A549 (cell line): ENCODE results near the gene GRK5. TPM values are rescaled to one million over a fixed set of nuclear protein-coding genes. Genes with fewer than 3 reads are reported as not detected.

Source experiments
- ATAC-seq, 2 experiments: fragments of 200-7000 bp in 1 of 2; fragments of >200 bp in 1 of 2; cut with Nextera tagmentation in 1 of 2; cut with Tn5 transposase in 1 of 2; 3 replicates each; pipeline versions ENCODE4 v1.8.0 to v1.9.1; 2018 to 2020; ENCODE audit warnings: mild to moderate bottlenecking in 1 of 2, moderate library complexity in 1 of 2
- CTCF ChIA-PET: fragments of 300-600 bp; sonication (Branson Sonifier 250); formaldehyde crosslinking; extraction: SDS; loops from one replicate; lab custom pipeline; 2021; ENCODE audit warnings: antibody characterized with exemption, inconsistent platforms; lab: Yijun Ruan, JAX
- POLR2A ChIA-PET: fragments of 350-600 bp; formaldehyde crosslinking; extraction: SDS; loops from one replicate; lab custom pipeline; 2021; ENCODE audit warnings: antibody characterized with exemption, inconsistent platforms; lab: Yijun Ruan, JAX
- DNase-seq, 2 experiments: peaks; one replicate each; pipeline versions ENCODE4 v3.0.0 to v3.0.0-alpha.2; 2011 to 2016; ENCODE audit warnings: low read depth in 1 of 2, low spot score in 1 of 2
- FAIRE-seq: peaks from 2 replicates; lab custom pipeline; 2011; peaks lifted over from hg19 to GRCh38; lab: Jason Lieb, UNC
- H3K27ac ChIP-seq, 2 experiments: fragments of >200 bp; sonication (Bioruptor Twin); formaldehyde crosslinking; 3 replicates each; pipeline ENCODE4 v1.5.1; 2016 to 2017
- H3K4me1 ChIP-seq: fragments of >200 bp; sonication (Bioruptor Twin); formaldehyde crosslinking; 3 replicates; pipeline ENCODE4 v1.6.1; 2016
- H3K4me2 ChIP-seq: fragments of >200 bp; sonication (Bioruptor Twin); formaldehyde crosslinking; 3 replicates; pipeline ENCODE4 v1.6.1; 2016
- H3K4me3 ChIP-seq: fragments of >200 bp; sonication (Bioruptor Twin); formaldehyde crosslinking; 3 replicates; pipeline ENCODE4 v1.5.1; 2016
- H3K9me3 ChIP-seq: fragments of >200 bp; sonication (Bioruptor Twin); formaldehyde crosslinking; 3 replicates; pipeline ENCODE4 v1.6.1; 2016
- ATOH8 ChIP-seq: fragments of 250-450 bp; sonication (Bioruptor Pico); IDR thresholded peaks from 2 replicates; pipeline ENCODE4 v1.5.0; 2020; ENCODE audit warnings: low read depth, mild to moderate bottlenecking, moderate library complexity
- CEBPB ChIP-seq, 2 experiments: fragments of >200 bp in 1 of 2; sonication (Bioruptor Twin) in 1 of 2; formaldehyde crosslinking in 1 of 2; IDR thresholded peaks; 2 replicates each; pipeline ENCODE4 v1.6.1; 2012 to 2016
- CHD2 ChIP-seq: fragments of 150-350 bp; IDR thresholded peaks from 2 replicates; pipeline ENCODE4 v1.6.1; 2014; ENCODE audit warnings: low read length; ENCODE audit not compliant: partially characterized antibody
- CTCF ChIP-seq: fragments of >200 bp; sonication (Bioruptor Twin); formaldehyde crosslinking; IDR thresholded peaks from 3 replicates; pipeline ENCODE4 v1.5.1; 2016
- EHMT2 ChIP-seq: fragments of 200-600 bp; sonication (generic); IDR thresholded peaks from 2 replicates; pipeline ENCODE4 v1.6.1; 2016; ENCODE audit warnings: antibody characterized with exemption, low read depth, mild to moderate bottlenecking, moderate library complexity
- FOSL2 ChIP-seq, 2 experiments: fragments of 450-650 bp in 1 of 2; fragments of >200 bp in 1 of 2; sonication (Bioruptor Twin) in 1 of 2; formaldehyde crosslinking; IDR thresholded peaks; 2 replicates each; pipeline versions ENCODE4 v1.5.0 to v1.6.1; 2016 to 2020; ENCODE audit warnings: mild to moderate bottlenecking in 1 of 2, moderate library complexity in 1 of 2
- FOXS1 ChIP-seq: fragments of 250-450 bp; sonication (Bioruptor Pico); IDR thresholded peaks from 2 replicates; pipeline ENCODE4 v1.5.0; 2020; ENCODE audit warnings: mild to moderate bottlenecking, moderate library complexity
- GATA3 ChIP-seq: IDR thresholded peaks from 2 replicates; pipeline ENCODE4 v1.6.1; 2012; ENCODE audit warnings: borderline replicate concordance
- HEYL ChIP-seq: fragments of 250-450 bp; sonication (Bioruptor Pico); IDR thresholded peaks from 2 replicates; pipeline ENCODE4 v1.8.0; 2021; ENCODE audit warnings: mild to moderate bottlenecking, moderate library complexity
- HOXA7 ChIP-seq: fragments of 250-450 bp; sonication (Bioruptor Pico); IDR thresholded peaks from 2 replicates; pipeline ENCODE4 v1.5.0; 2020; ENCODE audit warnings: mild to moderate bottlenecking, moderate library complexity
- JUN ChIP-seq, 2 experiments: fragments of >200 bp; sonication (Bioruptor Twin); formaldehyde crosslinking; IDR thresholded peaks; 2 replicates in 1 of 2; 3 replicates in 1 of 2; pipeline ENCODE4 v1.6.1; 2016 to 2017
- KDM5A ChIP-seq: fragments of 200-600 bp; sonication (generic); IDR thresholded peaks from 2 replicates; pipeline ENCODE4 v1.6.1; 2016; ENCODE audit warnings: antibody characterized with exemption, mild to moderate bottlenecking
- MAFK ChIP-seq: fragments of 450-650 bp; IDR thresholded peaks from 2 replicates; pipeline ENCODE4 v1.6.1; 2014; ENCODE audit not compliant: partially characterized antibody
- MAZ ChIP-seq: fragments of 150-350 bp; IDR thresholded peaks from 2 replicates; pipeline ENCODE4 v1.6.1; 2014; ENCODE audit warnings: antibody characterized with exemption, low read depth, low read length, borderline replicate concordance
- NFE2L2 ChIP-seq: fragments of 150-350 bp; conservative IDR thresholded peaks from 2 replicates; pipeline ENCODE4 v1.6.1; 2014; ENCODE audit warnings: low read length
- NR3C1 ChIP-seq: fragments of >200 bp; sonication (Bioruptor Twin); formaldehyde crosslinking; IDR thresholded peaks from 3 replicates; pipeline ENCODE4 v1.6.1; 2017
- RARB ChIP-seq: fragments of 250-450 bp; sonication (Bioruptor Pico); IDR thresholded peaks from 2 replicates; pipeline ENCODE4 v1.8.0; 2021; ENCODE audit warnings: mild to moderate bottlenecking, moderate library complexity
- RFX5 ChIP-seq: fragments of 450-650 bp; IDR thresholded peaks from 2 replicates; pipeline ENCODE4 v1.7.1; 2014; ENCODE audit warnings: antibody characterized with exemption, mild to moderate bottlenecking, moderate library complexity
- SMC3 ChIP-seq: fragments of >200 bp; sonication (Bioruptor Twin); formaldehyde crosslinking; IDR thresholded peaks from 3 replicates; pipeline ENCODE4 v1.6.1; 2018; ENCODE audit warnings: inconsistent platforms
- ZC3H11A ChIP-seq: fragments of 450-650 bp; IDR thresholded peaks from 2 replicates; pipeline ENCODE4 v1.6.1; 2014; ENCODE audit warnings: antibody characterized with exemption, mild to moderate bottlenecking
- WGBS: methylation state at CpG from one replicate; pipeline ENCODE4 v1.1.6; 2017; ENCODE audit errors: missing lambda C conversion rate; 5-methylcytosine and 5-hydroxymethylcytosine counted together
- polyA plus RNA-seq, 4 experiments: library from polyadenylated mRNA; depleted of rRNA in 3 of 4; stranded (reverse); fragments of >200 nt; fragmentation: RNase III in 1 of 4; extraction: RNeasy Plus Mini Kit Qiagen cat#74134 plus additional on column Dnase treatment in 1 of 4; gene quantifications; 2 replicates in 3 of 4; 3 replicates in 1 of 4; pipeline ENCODE4 v1.2.3, GENCODE V29; 2011 to 2017
- TF ChIP-seq, protein P1 (sequence below): fragments of 200-600 bp; sonication (generic); IDR thresholded peaks from 2 replicates; pipeline ENCODE4 v1.6.1; 2016; ENCODE audit warnings: antibody characterized with exemption, mild to moderate bottlenecking, moderate library complexity
- TF ChIP-seq, protein P2 (sequence below): IDR thresholded peaks from 2 replicates; pipeline ENCODE4 v1.6.1; 2012; ENCODE audit warnings: low read depth, borderline replicate concordance
- TF ChIP-seq, protein P3 (sequence below): fragments of 150-350 bp; IDR thresholded peaks from 2 replicates; pipeline ENCODE4 v1.6.1; 2014; ENCODE audit warnings: low read depth, mild to moderate bottlenecking, low read length

The GRK5 gene
- polyA plus RNA-seq, 2 of the 4 experiments (the other 2 are of a cell fraction): 5.0 to 7.9 TPM

DNA sequence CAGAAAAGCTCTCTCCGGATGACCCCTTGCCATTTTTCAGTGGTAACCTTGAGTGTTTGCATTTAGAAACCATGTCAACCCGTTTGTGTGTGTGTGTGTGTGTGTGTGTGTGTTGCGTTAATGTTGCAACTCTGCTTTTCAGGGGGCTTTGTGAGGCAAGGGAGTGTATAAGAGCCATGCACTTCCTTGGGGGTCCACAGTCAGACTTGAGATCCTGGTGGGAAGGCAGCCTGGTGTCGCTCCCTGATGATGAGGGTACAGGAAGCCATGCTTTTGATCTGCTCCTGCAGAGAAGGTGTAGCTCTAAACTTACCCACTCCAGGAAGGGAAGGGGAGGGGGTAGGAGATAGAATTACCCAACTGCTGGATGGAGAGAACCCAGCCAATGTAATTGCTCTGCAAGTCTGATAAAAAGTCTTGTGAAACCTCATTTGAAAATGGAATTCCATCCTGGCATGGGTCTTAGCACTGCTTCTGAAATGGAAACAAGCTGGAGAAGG lies 10.7 kb downstream of the GRK5 start:
- ChIA-PET CTCF (interaction anchor here (1.0 to 3.0 kb wide), 4 partner anchors 8 to 272 kb away, joined by 4 to 14 read pairs (median 5); partner anchors contain the start of gene GRK5), POLR2A (no interaction called here)
- DNase-seq: no peak
- no peak overlapping the region for H3K4me2 ChIP-seq
- no peak overlapping the region for H3K27ac ChIP-seq
- H3K4me1 ChIP-seq: peaks cover 17% of the 10 kb centered on the region; the same call in 1 of the 3 replicates
- H3K4me3 ChIP-seq: no peak overlapping the region
- FAIRE-seq: no peak
- TF ChIP-seq NR3C1 (no peak), JUN (IDR thresholded peaks at IDR 0.05) (no peak), CTCF (no peak), SMC3 (no peak), GATA3 (no peak), ATOH8 (CRISPR knock-in tag) (no peak), CEBPB (IDR thresholded peaks at IDR 0.05) (no peak), HOXA7 (CRISPR knock-in tag) (no peak), EHMT2 (no peak), HEYL (CRISPR knock-in tag) (no peak), FOXS1 (no peak)
- TF ChIP-seq, protein P1, sequence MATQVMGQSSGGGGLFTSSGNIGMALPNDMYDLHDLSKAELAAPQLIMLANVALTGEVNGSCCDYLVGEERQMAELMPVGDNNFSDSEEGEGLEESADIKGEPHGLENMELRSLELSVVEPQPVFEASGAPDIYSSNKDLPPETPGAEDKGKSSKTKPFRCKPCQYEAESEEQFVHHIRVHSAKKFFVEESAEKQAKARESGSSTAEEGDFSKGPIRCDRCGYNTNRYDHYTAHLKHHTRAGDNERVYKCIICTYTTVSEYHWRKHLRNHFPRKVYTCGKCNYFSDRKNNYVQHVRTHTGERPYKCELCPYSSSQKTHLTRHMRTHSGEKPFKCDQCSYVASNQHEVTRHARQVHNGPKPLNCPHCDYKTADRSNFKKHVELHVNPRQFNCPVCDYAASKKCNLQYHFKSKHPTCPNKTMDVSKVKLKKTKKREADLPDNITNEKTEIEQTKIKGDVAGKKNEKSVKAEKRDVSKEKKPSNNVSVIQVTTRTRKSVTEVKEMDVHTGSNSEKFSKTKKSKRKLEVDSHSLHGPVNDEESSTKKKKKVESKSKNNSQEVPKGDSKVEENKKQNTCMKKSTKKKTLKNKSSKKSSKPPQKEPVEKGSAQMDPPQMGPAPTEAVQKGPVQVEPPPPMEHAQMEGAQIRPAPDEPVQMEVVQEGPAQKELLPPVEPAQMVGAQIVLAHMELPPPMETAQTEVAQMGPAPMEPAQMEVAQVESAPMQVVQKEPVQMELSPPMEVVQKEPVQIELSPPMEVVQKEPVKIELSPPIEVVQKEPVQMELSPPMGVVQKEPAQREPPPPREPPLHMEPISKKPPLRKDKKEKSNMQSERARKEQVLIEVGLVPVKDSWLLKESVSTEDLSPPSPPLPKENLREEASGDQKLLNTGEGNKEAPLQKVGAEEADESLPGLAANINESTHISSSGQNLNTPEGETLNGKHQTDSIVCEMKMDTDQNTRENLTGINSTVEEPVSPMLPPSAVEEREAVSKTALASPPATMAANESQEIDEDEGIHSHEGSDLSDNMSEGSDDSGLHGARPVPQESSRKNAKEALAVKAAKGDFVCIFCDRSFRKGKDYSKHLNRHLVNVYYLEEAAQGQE: no peak
- ATAC-seq: no peak
- WGBS: 86% methylated on average over 4 of the region's 4 CpGs
- H3K9me3 ChIP-seq: no peaks in the 10 kb centered on the region

GRCh38 chr10:119219871-119220270 lies 12.5 kb downstream of the GRK5 start:
- ATAC-seq (no peak), DNase-seq (no peak), FAIRE-seq (no peak)
- POLR2A ChIA-PET: no interaction called here
- H3K27ac ChIP-seq: no peak overlapping the region
- no peak overlapping the region for H3K4me3 ChIP-seq
- H3K9me3 ChIP-seq: no peaks in the 10 kb centered on the region
- 88% methylated on average over 5 of the region's 5 CpGs for WGBS
- H3K4me1 ChIP-seq: peaks cover 17% of the 10 kb centered on the region; the same call in 1 of the 3 replicates
- H3K4me2 ChIP-seq: no peak overlapping the region
- no peak for TF ChIP-seq MAZ
- CTCF ChIA-PET: interaction anchor here (1.7 to 1.9 kb wide), 2 partner anchors 10 to 13 kb away, joined by 7 to 8 read pairs; partner anchors contain the start of gene GRK5

GRCh38 chr10:119221201-119221600 lies 13.8 kb downstream of the GRK5 start:
- DNase-seq (no peak), FAIRE-seq (no peak), ATAC-seq (no peak)
- no peak for TF ChIP-seq MAFK
- TF ChIP-seq, protein P2, sequence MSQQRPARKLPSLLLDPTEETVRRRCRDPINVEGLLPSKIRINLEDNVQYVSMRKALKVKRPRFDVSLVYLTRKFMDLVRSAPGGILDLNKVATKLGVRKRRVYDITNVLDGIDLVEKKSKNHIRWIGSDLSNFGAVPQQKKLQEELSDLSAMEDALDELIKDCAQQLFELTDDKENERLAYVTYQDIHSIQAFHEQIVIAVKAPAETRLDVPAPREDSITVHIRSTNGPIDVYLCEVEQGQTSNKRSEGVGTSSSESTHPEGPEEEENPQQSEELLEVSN: no peak
- no peak for TF ChIP-seq NFE2L2
- TF ChIP-seq HEYL (CRISPR knock-in tag): no peak
- no peak for TF ChIP-seq CHD2
- TF ChIP-seq, protein P3, sequence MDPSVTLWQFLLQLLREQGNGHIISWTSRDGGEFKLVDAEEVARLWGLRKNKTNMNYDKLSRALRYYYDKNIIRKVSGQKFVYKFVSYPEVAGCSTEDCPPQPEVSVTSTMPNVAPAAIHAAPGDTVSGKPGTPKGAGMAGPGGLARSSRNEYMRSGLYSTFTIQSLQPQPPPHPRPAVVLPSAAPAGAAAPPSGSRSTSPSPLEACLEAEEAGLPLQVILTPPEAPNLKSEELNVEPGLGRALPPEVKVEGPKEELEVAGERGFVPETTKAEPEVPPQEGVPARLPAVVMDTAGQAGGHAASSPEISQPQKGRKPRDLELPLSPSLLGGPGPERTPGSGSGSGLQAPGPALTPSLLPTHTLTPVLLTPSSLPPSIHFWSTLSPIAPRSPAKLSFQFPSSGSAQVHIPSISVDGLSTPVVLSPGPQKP: no peak
- TF ChIP-seq CEBPB (IDR thresholded peaks at IDR 0.05): no peak
- TF ChIP-seq FOSL2 (IDR thresholded peaks at IDR 0.05): no peak
- no peak for TF ChIP-seq FOSL2 (CRISPR knock-in tag; IDR thresholded peaks at IDR 0.05)
- TF ChIP-seq KDM5A: no peak
- no peak for TF ChIP-seq JUN (IDR thresholded peaks at IDR 0.05)
- no peak for TF ChIP-seq ZC3H11A
- TF ChIP-seq RARB: no peak
- no peak for TF ChIP-seq RFX5
- H3K27ac ChIP-seq: no peak overlapping the region
- POLR2A ChIA-PET: no interaction called here
- 95% methylated on average over 4 of the region's 4 CpGs for WGBS
- no peaks in the 10 kb centered on the region for H3K9me3 ChIP-seq
- CTCF ChIA-PET: interaction anchor here (0.7 to 1.9 kb wide), 4 partner anchors 12 to 51 kb away, joined by 3 to 8 read pairs (median 5); partner anchors contain the start of gene GRK5
- no peak overlapping the region for H3K4me3 ChIP-seq
- H3K4me1 ChIP-seq: peaks cover 17% of the 10 kb centered on the region; the same call in 1 of the 3 replicates
- no peak overlapping the region for H3K4me2 ChIP-seq
